Prostate gland (tissue), 2 donors: ENCODE measurements around the gene PRPF18.

ENCODE experiments used
- POLR2A ChIP-seq: fragments of 450-650 bp; IDR thresholded peaks from one replicate; pipeline ENCODE4 v1.6.1; 2016; ENCODE audit warnings: antibody characterized with exemption, mild to moderate bottlenecking
- POLR2AphosphoS5 ChIP-seq: sonication (generic); formaldehyde crosslinking; IDR thresholded peaks from one replicate; pipeline ENCODE4 v1.6.1; 2017; ENCODE audit warnings: antibody characterized with exemption
- TF ChIP-seq, protein P1 (sequence below), 4 experiments: fragments of 200-600 bp in 2 of 4; fragments of 450-650 bp in 2 of 4; sonication (generic) in 2 of 4; IDR thresholded peaks; 1 replicate in 3 of 4; 2 replicates in 1 of 4; pipeline ENCODE4 v1.5.1; 2016 to 2019; ENCODE audit warnings: antibody characterized with exemption in 4 of 4, mild to moderate bottlenecking in 2 of 4, moderate library complexity in 2 of 4

DNA sequence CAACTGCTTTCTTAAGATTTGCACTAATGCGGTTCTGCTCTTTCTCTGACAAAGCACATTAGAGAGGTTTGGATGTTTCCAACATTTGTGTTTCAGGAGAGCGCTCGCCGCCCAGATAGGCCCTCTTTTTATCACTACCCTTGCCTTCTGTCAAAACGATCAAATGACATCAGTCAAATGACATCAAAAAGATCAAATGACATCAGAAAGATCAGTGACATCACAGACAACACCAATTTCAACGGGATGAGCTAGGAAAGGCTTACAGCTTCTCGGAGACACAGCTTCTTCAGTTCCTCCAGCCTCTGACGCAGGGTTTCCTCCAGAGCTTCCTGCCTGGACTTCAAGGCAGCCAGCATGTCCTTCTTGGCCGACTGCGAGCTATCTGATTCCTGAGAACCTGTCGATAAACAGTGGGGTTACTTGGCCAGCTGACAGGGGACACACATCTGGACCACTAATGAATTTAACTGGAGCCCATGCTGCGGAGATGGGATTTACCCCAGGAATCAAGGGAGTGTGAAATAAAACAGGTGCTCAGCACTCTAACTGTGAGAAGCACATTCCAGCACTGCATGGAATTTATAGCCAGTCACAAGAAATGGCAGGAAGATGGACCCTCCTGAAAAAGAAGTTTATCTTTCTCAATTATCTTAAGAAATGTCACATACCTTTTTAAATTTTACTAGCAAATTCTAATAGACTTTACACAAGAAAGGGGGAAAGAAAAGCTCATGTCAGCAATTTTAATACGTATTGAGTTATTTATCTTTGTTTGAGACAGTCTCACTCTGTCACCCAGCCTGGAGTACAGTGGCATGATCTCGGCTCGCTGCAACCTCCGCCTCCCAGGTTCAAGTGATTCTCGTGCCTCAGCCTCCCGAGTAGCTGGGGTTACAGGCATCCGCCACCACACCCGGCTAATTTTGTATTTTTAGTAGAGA is 88.2 kb downstream of the PRPF18 start:
- no peak for TF ChIP-seq POLR2A
- TF ChIP-seq, protein P1, sequence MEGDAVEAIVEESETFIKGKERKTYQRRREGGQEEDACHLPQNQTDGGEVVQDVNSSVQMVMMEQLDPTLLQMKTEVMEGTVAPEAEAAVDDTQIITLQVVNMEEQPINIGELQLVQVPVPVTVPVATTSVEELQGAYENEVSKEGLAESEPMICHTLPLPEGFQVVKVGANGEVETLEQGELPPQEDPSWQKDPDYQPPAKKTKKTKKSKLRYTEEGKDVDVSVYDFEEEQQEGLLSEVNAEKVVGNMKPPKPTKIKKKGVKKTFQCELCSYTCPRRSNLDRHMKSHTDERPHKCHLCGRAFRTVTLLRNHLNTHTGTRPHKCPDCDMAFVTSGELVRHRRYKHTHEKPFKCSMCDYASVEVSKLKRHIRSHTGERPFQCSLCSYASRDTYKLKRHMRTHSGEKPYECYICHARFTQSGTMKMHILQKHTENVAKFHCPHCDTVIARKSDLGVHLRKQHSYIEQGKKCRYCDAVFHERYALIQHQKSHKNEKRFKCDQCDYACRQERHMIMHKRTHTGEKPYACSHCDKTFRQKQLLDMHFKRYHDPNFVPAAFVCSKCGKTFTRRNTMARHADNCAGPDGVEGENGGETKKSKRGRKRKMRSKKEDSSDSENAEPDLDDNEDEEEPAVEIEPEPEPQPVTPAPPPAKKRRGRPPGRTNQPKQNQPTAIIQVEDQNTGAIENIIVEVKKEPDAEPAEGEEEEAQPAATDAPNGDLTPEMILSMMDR (IDR thresholded peaks at IDR 0.05): no peak
- no peak for TF ChIP-seq POLR2AphosphoS5
